G401.6 (cell line): Measurements from ENCODE around the gene SORCS1.

Experiments
- FAIRE-seq: peaks from 2 replicates; lab custom pipeline; 2012; peaks lifted over from hg19 to GRCh38; lab: Jason Lieb, UNC

The SORCS1 gene

DNA sequence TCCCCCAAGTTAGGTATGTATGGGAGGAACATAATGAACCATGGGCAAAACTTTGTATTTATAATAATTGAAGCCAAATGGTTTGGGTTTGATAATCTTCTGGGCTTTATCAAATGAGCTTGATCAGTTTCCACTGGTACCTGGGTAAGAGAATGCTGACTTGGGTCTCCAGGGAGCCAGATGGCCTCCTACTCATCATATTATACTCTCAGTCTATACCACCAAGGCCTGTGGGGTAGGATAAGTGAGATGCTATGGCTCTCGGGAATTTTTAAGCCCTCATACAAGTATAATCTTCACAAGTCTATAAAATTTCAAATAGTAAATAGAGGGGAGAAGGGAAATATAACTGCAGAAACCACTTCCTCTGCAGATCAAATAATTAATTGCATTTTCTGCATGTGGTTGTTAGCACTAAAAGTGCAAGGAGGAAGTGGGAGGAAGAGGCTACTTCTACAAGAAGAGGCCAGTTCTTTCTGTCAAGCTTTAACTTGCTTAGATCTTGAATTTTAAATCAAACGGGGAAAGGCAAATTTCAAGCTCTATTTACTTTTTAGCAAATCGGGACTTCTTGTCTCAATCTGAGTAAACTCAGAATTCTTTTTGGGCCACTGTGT is 349.0 kb downstream of the SORCS1 start:
- no peak for FAIRE-seq

DNA sequence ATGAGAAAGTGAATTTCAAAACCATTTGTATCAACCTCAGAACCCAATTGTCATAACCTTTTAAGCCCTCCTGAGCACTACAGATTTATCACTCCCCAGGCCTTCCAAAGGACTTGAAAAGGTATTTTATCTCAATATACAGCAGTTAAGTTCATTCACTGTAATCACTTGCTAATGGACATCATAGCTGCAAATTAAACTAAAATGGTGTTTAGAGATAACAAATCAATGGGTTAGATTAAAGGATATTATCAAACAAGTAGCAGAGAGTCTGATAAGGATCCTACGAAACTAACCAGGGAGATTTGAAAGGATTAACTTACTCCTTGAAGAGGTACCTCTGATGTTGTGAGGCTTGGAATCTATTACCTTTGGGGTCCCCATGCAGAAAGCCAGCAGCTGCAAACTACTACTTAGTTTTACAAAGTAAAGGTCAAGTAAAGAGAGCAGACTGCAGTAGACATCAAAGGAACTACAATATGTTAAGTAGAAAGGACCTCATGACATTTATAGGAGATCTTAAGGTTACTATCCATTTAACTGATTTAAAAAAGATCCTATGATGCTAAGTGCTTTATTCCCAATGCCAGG is 359.4 kb downstream of the SORCS1 start:
- FAIRE-seq: no peak

DNA sequence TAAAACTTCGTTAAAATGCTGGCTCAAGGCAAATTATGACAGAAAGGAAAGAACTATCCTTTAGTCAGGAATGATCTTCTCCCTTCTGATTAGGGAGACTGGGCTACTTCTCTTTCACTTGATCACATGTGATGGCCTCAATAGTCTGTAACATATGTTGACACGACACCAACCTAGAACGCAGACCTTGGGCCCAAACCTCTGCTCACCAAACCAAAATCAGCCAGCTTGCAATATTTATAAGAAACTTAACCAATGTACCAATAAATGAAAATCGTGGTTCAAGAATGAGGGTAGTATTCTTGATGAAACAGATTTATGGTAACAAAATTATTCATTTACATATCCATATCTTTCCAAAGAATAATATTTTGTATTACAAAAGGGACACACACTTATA is 361.6 kb downstream of the SORCS1 start:
- FAIRE-seq: no peak

DNA sequence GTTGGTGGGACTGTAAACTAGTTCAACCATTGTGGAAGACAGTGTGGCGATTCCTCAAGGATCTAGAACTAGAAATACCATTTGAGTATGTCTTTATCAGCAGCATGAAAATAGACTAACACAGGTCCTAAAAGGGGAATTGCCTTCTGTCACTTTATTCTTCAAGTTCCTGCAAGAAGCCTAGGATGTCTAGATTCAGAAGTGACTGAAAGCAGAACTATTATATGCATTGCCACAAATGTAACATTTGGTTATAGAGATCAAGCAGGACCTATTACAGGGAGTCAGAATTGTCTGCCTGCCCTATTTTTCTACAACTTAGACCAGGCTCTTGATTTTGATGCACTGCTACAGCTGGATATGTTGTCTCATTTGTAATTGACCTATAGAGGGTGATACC is 364.7 kb downstream of the SORCS1 start:
- FAIRE-seq: no peak

DNA sequence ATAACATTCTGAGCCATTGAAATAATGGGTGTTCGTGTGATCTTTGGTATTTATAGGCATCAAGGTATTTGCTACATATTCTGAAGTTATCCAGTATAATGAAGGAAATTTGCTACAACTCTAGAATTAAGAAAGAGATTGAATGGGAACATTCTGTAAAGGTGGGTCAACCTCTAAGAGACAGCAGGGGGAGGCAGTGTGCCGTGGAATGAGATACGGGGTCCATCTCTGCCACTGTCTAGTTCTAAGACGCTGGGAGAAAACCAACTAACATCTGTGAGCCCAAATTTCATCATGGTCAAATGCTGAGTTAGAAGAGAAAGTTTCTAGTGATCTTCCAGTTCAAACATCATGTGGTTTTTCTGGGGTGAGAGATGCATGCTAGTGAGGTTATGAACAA is 368.9 kb downstream of the SORCS1 start:
- no peak for FAIRE-seq

DNA sequence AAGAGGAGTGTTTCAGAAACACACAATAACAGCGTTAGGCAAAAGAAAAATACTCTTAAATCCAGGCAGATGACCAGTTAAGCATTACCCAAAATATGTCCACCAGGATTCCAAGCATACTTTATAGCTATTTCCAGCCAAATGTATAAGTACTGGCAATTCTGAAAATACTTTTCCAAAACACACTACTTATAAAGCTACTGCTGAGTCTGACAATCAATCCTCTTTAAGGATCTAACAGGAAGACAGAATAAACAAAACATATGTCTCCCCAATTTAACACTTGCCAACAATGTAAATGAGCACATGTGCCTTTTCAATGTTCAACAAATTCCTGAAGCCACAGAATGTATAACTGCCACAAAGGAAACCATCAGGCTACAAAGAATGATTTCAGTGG is 370.9 kb downstream of the SORCS1 start:
- no peak for FAIRE-seq

DNA sequence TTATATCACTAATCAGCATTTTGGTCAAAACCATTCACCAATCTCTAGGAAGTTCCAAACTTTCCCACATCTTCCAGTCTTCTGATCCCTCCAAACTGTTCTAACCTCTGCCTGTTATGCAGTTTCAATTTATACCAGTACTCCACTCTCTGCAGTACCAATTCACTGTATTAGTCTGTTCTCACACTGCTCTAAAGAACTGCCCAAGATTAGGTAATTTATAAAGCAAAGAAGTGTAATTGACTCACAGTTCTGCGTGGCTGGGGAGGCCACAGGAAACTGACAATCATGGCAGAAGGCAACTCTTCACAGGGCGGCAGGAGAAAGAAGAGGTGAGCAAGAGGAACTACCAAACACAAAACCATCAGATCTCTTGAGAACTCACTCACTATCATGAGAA is 374.9 kb downstream of the SORCS1 start:
- FAIRE-seq: no peak

DNA sequence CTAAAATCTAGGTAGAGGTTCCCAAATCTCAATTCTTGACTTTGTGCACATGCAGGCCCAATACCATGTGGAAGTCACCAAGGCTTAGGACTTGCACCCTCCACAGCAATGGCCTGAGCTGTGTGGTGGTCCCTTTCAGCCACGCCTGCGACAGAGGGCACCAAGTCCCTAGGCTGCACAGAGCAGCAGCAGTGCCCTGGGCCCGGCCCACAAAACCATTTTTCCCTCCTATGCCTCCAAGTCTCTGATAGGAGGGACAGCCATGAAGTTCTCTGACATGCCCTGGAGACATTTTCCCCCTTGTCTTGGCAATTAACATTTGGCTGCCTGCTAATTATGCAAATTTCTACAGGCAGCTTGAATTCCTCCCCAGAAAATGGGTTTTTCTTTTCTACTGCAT is 375.5 kb downstream of the SORCS1 start:
- FAIRE-seq: no peak

DNA sequence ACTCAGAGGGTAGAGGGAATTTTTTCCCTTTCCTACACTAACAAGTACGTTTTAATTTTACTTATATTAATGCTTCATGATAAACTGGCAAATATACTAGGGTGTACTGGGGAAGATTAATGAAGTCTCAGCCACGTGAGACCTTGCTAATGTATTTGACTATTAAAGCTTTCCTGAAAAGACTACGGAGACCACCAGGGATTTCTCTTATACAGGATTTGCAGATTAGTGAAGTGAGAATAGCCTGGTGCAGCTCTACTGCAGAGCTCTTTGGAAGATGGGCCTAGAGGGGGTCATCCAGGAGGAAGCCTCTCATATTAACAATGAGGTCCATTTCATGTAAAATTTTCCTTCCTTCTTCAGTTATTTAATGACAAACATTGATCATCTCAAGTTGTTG is 379.0 kb downstream of the SORCS1 start:
- no peak for FAIRE-seq

DNA sequence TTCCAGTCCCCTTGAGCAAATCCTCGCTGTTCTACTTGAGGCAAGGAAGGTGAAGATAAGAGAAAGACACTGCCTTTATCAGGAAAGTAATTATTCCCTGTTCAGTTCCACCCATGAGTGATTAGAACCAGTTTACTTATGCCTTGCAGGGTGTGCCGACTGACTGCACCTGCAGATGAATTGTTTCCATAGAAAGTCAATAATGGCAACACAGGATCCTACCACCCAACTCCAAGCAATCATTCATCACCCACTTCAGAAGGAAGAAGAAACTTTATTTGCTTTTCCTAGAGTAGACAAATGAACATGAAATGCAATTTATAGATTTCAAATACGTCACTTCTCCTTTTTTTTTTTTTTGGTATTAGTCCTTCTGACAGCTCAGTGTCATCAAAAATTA is 383.9 kb downstream of the SORCS1 start:
- FAIRE-seq: no peak

DNA sequence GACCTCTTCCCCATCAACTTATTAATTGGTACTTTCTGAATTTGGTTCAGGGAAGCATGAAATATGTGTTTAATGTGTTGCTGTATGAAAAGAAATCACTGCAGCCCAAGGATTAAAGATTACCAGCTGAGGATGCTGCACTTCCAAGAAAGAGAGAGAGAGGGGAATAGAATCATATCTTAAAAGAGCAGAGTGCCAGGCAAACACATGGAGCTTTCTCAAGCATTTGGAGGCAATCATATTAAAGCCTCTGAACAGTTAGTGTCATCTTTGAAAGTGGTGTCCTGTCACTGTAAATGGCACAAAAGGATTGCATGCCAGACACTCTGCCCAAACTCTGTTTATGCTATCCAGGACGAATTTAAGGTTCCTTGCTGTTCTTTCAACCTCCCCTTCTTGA is 386.7 kb downstream of the SORCS1 start:
- no peak for FAIRE-seq

DNA sequence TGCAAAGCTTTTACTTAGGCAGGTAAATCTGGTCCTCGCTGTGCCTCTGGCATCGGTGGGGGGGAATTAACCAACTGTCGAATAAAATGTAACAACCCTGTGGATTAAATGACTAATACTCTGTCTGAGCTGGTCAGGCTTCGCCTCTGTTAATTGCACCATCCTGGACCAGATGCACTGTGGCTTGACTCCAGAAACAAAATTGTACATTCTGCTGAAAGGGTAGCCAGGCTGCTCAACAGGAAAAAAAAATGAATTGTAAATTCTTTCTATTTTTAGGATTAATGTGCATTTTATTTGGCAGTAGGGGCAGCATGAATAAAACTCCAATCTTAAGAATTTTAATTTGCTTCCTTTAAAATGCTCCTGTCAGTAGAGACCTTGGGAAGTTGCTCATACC is 389.4 kb downstream of the SORCS1 start:
- FAIRE-seq: no peak

DNA sequence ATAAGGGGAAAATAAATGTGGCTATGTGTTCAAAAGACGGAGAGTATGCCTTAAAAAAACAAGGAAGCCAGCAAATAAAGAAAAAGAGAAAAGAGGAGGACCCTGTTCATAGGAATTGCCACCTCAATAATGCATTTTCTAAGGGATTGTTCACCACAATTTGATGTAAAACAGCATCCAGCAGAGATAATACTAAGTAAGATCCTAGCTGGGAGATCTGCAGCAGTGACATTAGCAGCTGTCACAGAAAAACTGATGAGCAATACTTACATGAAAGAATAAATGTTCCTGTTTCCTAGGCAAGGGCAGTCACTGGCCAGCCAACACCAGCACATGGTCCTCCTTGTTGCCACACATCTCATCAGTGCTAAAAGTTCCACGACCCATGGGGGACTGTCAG is 391.5 kb downstream of the SORCS1 start:
- FAIRE-seq: no peak

DNA sequence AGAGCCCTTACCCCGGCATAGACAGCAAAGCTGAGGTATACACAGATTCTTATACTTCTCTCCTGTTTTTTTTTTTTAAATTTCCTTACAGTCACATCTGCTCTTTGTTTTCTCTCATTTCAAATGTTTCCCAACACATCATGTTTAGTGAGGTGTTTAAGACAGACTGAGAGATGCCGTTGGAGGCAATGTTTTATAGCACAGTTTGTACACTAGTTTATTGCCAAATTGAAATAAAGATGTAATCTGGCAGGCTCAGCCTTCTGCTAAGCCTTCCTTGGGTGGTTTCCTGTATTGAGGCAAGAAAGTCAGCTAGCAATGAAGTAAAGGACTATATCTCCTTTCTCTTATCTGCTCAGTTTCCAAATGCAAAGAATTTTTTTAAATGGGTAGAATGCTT is 393.4 kb downstream of the SORCS1 start:
- FAIRE-seq: no peak

DNA sequence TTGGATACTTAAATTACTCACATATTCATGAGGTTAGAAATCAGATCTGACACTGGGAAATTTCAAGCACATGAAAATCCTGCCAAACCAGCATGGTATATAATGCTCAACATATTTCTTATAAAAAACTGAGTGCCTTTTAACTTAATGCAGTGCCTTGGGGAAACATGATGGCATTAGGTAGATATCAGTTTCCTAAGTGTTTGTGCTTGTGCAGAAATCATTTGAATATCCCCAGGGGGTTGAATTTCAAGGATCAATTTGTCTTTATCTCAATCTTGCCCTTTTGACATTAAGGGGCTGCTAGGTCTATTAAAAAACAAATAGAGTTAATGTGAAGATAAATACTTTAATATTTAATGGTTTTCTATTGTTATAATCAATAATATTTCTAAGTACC is 396.3 kb downstream of the SORCS1 start:
- no peak for FAIRE-seq

DNA sequence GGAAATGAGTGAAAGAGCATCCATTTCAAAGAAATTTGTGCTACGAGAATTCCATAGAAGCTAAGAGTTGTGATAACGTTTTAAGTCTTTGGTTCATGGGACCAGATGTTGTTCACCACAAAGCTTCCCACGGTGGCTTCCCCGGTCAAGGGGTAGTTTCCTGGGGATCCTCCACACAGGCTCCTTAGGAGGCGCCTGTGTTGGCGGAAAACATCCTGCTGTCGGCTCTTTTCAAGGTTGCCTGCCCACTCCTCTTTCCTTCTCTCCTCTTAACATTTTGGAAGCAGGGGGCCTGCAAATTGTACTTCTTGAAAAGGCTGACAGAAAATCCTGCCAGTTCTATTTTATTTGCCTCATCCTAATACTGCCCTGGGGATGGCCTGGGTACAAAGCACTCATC is 398.6 kb downstream of the SORCS1 start:
- FAIRE-seq: no peak

DNA sequence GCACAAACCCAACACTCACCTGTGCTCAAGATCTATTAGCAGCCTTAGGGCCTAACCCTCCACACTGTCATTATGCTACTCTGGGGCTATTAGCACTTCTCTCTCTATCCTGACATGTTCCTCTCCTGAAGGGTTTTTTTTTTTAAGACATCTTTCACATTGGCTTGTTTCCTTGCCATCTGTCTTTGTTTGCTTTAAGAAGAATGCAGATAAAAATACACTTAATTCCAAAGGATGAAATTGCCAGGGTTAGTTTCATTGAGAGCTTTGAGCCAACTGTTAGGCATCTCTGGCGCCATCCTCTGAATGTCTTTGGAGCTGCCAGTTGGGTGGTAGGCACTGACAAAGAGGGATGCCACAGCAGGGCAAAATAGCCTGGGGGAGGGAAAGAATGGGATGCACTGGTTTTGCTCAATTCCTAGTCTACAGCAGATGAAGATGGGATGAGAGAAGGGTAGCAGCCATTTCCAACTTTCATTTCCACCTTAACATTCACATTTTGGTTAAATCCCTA is 399.2 kb downstream of the SORCS1 start:
- FAIRE-seq: no peak

DNA sequence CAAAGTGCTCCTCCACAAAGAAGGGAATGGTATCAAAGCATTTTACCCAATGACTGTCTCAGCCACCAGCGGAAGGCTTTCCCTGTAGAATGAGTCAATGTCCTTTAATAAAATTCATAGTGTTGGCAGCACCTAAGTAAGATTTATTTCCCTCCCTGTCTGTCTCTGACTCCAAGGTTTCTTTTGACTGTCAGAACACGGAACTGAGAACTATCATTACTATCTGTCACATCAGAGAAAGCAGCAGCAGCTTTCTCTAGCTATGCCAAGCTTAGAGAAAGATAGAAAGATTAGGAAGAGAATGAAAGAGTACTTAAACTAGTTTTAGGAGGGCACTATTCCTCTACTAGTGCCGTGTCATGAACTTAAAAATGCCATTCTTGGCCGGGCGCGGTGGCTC is 400.1 kb downstream of the SORCS1 start:
- no peak for FAIRE-seq

DNA sequence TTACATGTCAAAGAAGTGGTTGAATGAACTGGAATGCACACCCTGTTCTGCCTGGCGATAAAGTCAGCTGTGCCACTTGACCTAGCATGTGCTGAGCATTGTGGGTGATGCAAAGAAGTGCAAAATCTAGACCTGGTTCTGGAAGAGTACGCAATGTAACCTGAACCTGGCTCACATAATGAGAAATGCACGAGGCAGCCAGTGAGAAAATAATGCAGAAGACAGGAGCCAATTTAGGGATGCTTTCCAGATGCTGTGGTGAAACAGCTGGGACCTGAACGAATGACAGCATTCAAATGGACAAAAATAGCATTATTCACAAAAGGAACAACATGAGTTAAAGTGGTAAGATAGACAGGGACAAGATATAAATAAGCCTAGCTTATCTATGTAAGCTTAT is 402.6 kb downstream of the SORCS1 start:
- FAIRE-seq: no peak

DNA sequence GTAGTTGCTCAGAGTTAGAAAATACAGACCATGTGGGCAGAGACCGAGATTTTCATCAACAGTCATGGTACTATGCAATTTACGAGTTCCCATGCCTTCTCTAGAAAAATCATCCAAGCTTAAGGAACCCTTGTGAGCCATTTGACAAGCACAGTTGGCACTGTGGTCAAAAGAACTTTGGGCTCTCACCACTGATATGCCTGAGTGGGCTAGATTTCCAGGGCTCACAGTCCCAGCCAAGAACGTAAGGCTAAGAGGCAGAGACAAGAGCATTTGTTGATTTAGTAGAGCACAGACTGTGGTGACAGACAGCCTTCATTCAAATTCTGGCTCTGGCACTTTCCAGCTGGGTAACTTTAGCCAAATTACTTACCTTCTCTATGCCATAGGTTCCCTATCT is 407.0 kb downstream of the SORCS1 start:
- FAIRE-seq: no peak

DNA sequence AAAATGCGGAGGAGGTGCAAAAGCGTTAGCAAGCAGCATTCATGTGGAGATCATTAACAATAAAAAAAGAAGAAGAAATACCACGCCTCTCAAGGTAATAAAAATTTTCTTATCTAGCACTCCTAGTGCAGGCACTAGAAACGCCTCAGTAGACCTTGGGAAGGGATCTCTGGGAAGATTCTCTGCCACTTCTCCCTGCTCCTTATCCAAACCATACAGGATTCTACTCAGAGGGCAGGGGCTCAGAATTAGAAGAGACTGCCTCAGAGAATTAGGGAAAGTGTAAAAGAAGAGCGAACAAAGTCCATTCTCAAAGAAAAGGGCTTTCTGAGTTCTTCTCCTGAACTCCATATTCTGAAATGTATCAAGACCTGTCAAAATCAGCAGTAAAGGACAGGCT is 413.4 kb downstream of the SORCS1 start:
- no peak for FAIRE-seq

DNA sequence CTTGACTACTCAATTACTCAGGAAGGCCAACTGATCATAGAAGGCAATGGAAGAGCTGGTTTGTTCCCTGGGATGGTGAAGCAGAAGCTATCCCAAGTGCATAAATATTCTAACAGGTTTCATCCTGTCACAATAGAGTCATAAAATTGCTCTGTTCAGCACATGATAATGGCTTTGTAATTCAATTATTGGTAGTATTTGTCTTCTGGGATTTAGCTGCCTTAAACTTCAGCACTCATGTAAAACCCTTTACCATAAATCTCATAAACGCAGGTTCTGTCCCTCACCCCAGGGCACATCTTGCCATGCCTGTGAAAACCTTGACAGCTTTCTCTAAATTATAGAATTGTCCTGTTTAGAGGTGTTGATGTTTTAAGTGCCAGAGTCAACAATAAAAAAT is 417.6 kb downstream of the SORCS1 start:
- FAIRE-seq: no peak

DNA sequence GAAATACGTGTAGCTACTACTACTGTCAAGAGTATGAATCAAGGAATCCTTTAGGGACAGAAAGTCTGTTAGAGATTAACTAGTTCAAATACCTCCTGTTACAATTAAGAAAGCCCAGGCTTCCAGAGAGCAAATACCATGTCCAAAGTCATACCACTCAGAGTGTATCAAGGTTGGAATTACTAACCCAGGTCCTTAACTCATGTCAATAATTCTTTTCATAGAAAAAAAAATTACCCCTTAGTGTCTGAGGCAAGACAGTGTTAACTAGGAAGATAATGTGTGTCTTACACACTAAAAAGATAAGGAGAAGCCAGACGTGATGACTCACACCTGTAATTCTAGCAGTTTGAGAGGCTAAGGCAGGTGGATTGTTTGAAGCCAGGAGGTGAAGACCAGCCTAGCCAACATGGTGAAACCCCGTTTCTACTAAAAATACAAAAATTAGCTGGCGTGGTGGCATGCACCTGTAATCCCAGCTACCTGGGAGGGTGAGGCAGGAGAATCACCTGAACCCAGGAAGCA is 423.4 kb downstream of the SORCS1 start:
- no peak for FAIRE-seq

DNA sequence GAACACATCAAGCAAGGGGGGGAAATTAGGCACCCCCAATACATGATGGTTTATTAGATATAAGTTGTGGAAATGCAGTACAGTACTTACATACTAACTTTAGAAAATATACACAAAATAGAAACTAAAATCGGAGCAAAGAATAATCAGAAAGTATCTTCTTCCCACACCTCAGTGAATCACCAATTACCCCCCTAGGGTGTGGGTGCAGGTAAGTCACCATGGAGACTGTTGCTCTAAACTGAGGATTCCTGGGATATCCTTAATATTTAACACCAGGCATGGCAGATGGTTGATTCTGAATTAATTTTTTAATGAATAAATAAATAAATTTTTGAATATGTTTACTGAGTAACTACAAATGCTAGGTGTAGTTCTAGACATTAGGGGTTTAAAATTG is 424.4 kb downstream of the SORCS1 start:
- FAIRE-seq: no peak
